Measurements from ENCODE around the gene SETBP1. TPM values are rescaled to one million over a fixed set of nuclear protein-coding genes. Genes with fewer than 3 reads are reported as not detected.

The SETBP1 gene
- total RNA-seq, 2 donors from 2014 or later = 17.3 to 20.1 TPM

DNA sequence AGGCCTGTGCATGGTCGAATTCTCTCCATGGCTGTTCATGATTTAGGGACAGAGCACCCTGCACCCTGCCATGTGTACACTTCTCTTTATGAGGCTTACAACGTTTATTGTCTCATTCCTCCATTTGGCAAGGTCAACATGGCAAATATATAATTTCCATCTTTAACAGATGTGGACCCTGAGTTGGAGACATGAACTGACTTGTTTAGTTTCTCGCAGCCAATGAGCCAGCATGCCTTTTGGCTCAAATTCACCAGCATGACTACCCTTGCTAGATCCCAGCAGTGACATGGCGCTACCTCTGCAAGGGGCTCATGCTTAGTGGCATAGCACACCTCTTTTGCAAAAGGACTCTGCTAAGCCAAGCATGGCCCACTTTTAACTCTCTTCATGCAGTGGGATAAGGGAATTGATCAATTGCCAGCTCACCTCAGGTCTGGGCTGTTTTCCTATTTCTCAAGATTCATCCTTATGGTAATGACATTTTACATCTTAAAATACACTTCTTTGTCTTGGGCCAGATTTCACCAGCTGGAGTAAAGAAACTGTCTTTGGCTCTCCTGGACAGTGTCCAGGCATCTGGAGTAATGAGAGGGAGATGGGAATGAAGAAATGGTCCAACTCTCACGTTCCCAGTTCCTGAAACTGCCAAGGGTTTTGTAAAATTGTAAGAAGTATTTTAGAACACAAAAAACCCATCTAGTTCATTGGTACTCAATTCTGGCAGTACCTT lies 159.5 kb downstream of the SETBP1 start:
- Mint-ChIP-seq H3K9me3 (no peaks in the 10 kb centered on the region), H3K27ac (no peak overlapping the region), H3K36me3 (ENCODE audit: low read depth) (peaks cover 2% of the 10 kb centered on the region), H3K4me3 (no peak overlapping the region), H3K4me1 (peaks cover 24% of the 10 kb centered on the region), H3K27me3 (ENCODE audit: insufficient read depth) (peaks cover 2% of the 10 kb centered on the region)
- Histone ChIP-seq H3K27me3 (ENCODE audit: control insufficient read depth, insufficient read depth, low read length, poor library complexity, severe bottlenecking) (no peaks in the 10 kb centered on the region), H3K27ac (ENCODE audit: low read depth, low read length) (no peak overlapping the region), H3K9ac (ENCODE audit: extremely low read depth, low read length, poor library complexity, severe bottlenecking) (no peak overlapping the region), H3K36me3 (ENCODE audit: control insufficient read depth, insufficient read depth, low read length) (no peaks in the 10 kb centered on the region), H3K4me1 (ENCODE audit: control insufficient read depth, insufficient read depth, low read length) (peaks cover 10% of the 10 kb centered on the region), H3K9me3 (ENCODE audit: control insufficient read depth, low read length) (no peaks in the 10 kb centered on the region), H3K4me3 (ENCODE audit: low read length) (no peak overlapping the region)
- no peak for DNase-seq
- TF ChIP-seq CTCF (conservative IDR thresholded peaks at IDR 0.05) = no peak
- WGBS, 2 experiments (ENCODE audit: insufficient coverage in 1 of 2, insufficient read length in 1 of 2) = 93 to 100% methylated on average over 4 to 5 of the region's 5 CpGs

DNA sequence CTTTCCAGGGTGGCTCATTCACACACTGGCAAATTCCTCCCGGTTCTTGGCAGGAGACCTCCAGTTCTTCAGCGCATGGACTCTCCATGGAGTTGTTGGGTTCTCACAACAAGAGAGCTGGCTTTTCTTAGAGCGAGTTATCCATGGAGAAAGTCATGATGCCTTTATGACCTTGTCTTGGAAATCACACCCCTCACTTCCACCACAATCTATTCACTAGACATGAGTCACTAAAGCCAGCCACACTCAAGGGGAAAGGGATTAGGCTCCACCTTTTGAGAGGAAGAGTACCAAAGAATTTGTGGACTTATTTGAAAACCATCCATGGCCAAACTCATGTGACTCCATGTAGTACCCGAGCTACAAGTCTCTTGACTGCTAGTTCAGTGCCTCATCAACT lies 160.5 kb downstream of the SETBP1 start:
- peaks cover 2% of the 10 kb centered on the region for H3K36me3 Mint-ChIP-seq (ENCODE audit: low read depth)
- no peaks in the 10 kb centered on the region for H3K9me3 Mint-ChIP-seq
- peaks cover 24% of the 10 kb centered on the region for H3K4me1 Mint-ChIP-seq
- 91 to 100% methylated on average over 3 to 4 of the region's 4 CpGs for WGBS, 2 experiments (ENCODE audit: insufficient coverage in 1 of 2, insufficient read length in 1 of 2)
- peaks cover 10% of the 10 kb centered on the region for H3K4me1 ChIP-seq (ENCODE audit: control insufficient read depth, insufficient read depth, low read length)
- no peaks in the 10 kb centered on the region for H3K9me3 ChIP-seq (ENCODE audit: control insufficient read depth, low read length)
- H3K9ac ChIP-seq (ENCODE audit: extremely low read depth, low read length, poor library complexity, severe bottlenecking) = no peak overlapping the region
- H3K27ac Mint-ChIP-seq = no peak overlapping the region
- no peak for DNase-seq
- H3K27me3 ChIP-seq (ENCODE audit: control insufficient read depth, insufficient read depth, low read length, poor library complexity, severe bottlenecking) = no peaks in the 10 kb centered on the region
- H3K36me3 ChIP-seq (ENCODE audit: control insufficient read depth, insufficient read depth, low read length) = no peaks in the 10 kb centered on the region
- no peak overlapping the region for H3K27ac ChIP-seq (ENCODE audit: low read depth, low read length)
- H3K4me3 ChIP-seq (ENCODE audit: low read length) = no peak overlapping the region
- no peak for TF ChIP-seq CTCF (conservative IDR thresholded peaks at IDR 0.05)
- H3K4me3 Mint-ChIP-seq = no peak overlapping the region
- peaks cover 2% of the 10 kb centered on the region for H3K27me3 Mint-ChIP-seq (ENCODE audit: insufficient read depth)

DNA sequence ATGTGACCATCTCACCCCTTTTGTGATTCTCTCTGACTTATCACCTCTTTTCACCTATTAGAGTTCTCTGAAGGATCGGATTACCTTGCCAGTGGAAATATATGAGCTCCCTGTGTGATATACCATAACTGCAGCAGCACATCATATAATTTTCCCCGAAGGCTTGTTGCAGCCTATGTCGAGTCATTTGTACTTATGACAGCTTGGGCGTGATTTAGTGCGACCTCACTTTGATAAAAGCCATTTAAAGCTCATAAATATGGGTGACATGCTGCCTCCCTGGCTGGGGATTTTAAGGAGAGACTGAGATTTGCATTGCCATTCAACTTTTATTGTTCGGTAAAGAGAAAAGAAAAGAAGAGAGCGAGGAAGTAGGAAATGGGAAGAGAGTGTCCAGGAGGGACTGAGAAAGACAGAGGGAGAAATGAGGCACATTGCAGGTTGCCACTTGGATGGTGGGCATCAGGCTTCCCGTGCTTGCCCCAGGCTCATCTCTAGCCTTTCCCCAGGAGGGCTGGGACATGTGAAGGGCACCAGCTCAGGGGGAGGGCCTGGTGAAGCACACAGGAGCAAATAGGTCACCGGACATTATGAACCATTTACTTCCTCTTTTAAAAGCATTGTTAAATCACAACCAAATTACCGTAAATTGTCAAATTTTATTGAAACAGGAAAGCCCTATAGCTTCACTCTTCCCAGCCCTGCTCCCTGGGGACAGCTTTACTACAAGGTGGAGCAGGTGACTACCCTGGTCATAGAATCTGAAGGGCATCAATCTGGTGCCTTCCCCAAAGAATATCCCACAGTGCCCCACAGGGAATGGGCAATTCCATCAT lies 161.3 kb downstream of the SETBP1 start:
- Mint-ChIP-seq H3K27ac (no peak overlapping the region), H3K4me1 (peaks cover 24% of the 10 kb centered on the region), H3K9me3 (no peaks in the 10 kb centered on the region), H3K36me3 (ENCODE audit: low read depth) (peaks cover 2% of the 10 kb centered on the region), H3K27me3 (ENCODE audit: insufficient read depth) (peaks cover 2% of the 10 kb centered on the region), H3K4me3 (no peak overlapping the region)
- Histone ChIP-seq H3K9ac (ENCODE audit: extremely low read depth, low read length, poor library complexity, severe bottlenecking) (no peak overlapping the region), H3K4me1 (ENCODE audit: control insufficient read depth, insufficient read depth, low read length) (peaks cover 9% of the 10 kb centered on the region), H3K4me3 (ENCODE audit: low read length) (no peak overlapping the region), H3K9me3 (ENCODE audit: control insufficient read depth, low read length) (no peaks in the 10 kb centered on the region), H3K36me3 (ENCODE audit: control insufficient read depth, insufficient read depth, low read length) (no peaks in the 10 kb centered on the region), H3K27me3 (ENCODE audit: control insufficient read depth, insufficient read depth, low read length, poor library complexity, severe bottlenecking) (no peaks in the 10 kb centered on the region), H3K27ac (ENCODE audit: low read depth, low read length) (no peak overlapping the region)
- 93% methylated on average over 9 to 10 of the region's 10 CpGs for WGBS, 2 experiments (ENCODE audit: insufficient coverage in 1 of 2, insufficient read length in 1 of 2)
- TF ChIP-seq CTCF (conservative IDR thresholded peaks at IDR 0.05) = no peak
- DNase-seq = no peak

All from endodermal cell (in vitro differentiated cells).